GM18873 (cell line): Measurements from ENCODE around the gene FOXP1.

ENCODE experiments used
- ATAC-seq: cut with Tn5 transposase; IDR thresholded peaks from one replicate; pipeline ENCODE4 v1.9.1; 2021; ENCODE audit warnings: mild to moderate bottlenecking, moderate library complexity, moderate number of reproducible peaks; ENCODE audit not compliant: unreplicated experiment, low FRiP score

Gene FOXP1

DNA sequence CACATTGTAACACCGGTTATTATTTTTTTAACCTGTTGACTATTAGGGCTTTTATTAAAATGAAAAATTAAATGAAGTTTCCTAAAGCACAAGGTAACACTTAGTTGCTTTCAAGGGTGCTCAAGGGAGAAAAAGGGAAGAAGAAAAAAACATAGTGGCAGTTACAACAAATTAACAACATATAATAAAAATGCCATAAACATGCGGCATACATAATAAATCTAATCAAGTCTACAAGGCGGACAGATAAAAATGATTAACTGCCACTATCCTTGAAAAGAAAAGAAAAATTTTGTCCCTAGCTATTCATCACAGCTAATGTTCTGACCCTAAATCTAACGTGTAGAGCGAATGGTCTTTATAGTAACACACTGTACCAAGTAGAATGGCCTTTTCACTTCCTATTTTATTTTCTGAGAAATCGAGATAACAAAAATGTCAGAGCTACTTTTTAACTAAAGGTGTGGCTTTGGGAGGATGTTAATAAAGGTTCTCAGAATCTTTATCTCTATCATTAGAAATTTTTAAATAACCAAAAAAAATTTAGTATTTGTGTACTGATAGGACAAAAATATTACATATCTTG lies 194.9 kb downstream of the FOXP1 start:
- ATAC-seq = no peak

DNA sequence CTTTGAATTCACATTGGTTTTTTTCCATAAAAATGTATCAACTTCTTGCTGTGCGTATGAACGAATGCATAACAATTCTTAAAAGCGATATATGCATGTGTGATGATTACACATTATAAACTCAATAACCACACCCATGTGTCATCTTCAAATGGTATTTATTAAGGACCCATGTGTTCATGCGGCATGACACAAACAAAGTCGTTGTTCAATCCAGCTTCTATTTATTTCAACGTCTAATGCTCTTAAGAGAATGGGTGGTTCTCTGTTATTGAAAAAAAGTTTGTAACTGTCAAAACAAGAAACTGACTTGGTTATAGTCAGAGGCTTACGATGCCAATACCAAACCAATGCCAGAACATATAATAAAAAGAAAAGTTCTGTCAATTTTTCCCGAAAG lies 195.9 kb downstream of the FOXP1 start:
- no peak for ATAC-seq

DNA sequence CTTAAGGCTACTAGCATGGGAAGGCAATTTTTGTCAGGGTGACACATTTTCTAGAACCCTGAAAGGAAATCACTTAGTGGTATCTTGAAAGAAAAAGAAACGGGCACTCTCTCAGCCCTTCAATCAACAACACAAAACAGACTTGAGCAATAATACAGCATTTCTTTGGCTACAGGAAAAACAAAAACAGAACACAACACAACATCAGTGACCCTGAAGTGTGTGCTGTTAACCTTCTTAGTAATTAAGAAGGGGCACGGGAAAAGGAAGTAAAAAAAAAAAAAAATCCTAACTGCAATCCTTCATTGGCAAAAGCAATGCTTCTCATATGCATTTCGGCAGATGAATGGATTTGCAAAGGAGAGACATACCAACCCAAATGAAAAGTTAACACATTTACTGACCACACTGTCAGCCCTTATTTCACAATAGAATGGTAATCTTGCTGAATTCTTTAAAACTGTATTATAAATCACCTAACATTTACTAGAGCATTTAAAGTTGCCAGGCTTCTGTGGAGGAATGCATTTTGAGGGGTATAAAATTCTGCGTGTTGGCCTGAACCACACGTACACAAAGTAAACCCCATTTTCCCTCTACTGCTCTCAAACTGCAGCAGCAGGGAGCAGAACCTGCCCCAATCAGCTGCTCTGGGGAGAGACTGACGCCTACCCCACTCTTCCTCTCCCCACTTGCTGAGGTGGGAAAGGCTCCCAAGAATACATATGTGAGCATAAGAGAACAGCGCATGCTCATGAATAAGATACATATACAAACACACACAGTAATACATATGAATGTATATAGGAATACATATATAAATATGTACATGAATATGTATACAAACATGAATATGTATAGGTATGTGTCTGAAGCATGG lies 198.5 kb downstream of the FOXP1 start:
- no peak for ATAC-seq

DNA sequence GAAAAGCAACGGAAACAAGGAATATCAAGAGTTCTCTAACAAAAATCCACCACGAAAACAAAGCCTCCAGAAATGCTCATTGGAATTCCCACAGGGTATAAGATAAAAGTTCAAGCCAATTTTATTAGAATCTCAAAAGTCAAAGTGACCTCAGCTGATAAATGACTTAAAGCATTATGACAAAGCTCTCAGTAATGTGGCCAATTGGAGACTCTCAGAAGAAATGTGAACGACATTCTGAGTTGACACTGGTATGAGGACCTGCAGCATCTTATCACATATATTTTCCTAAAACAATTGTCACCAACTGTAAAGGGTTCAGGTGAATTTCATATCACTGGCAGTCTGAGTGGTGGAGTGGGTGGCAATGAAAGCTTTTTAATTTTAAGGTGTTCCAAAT lies 199.1 kb downstream of the FOXP1 start:
- ATAC-seq = no peak

DNA sequence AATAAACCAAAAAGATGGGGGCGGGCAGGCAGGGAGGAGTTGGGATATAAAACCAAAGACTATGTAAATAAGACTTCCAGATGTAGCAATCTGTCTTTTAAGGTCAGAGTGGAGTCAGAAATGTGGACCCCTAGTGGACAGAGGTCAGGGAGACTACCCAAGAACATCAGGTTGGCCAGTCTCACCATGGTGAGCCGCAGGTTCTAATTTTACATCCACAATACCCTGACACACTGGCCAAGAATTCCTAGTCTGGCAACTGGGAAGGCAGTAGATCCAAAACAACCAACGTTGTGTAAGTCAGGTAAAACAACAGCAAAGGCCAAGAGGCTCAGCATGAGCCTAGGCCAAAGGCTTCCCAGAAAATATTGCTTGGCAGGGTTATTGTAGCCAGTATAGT lies 203.4 kb downstream of the FOXP1 start:
- ATAC-seq = no peak

DNA sequence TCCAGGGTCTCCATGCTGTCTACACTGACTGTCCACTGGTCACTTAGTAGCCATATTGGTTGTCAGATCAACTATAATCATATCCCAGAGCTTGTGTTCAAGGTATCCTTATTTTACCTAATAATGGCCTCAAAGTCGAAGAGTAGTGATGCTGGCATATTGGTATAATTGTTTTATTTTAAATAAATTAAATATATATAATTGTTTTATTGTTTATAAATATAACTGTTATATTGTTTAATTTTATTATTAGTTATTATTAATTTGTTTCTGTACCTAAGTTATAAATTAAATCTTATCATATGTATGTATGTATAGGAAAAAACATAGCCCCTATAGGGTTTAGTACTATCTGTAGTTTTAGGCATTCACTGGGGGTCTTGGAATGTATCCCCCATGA lies 205.0 kb downstream of the FOXP1 start:
- no peak for ATAC-seq

DNA sequence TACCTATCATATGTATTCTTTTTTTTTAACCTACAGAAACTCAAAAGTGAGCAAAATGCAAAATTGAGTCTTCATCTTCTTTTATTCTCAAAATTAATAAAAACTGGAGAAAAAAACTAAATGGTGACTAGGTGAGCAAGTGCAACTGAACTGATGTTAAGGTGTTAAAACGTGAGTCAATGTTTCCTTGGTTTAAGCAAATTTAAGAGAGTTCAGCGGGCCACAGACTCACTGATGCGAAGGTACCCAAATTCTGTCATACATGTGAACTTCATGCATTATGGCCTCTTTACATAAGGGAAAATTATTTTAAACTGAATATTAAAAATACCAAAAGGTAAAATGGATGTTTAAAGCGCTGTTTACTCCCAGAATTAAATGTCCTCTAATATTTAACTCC lies 206.6 kb downstream of the FOXP1 start:
- no peak for ATAC-seq

DNA sequence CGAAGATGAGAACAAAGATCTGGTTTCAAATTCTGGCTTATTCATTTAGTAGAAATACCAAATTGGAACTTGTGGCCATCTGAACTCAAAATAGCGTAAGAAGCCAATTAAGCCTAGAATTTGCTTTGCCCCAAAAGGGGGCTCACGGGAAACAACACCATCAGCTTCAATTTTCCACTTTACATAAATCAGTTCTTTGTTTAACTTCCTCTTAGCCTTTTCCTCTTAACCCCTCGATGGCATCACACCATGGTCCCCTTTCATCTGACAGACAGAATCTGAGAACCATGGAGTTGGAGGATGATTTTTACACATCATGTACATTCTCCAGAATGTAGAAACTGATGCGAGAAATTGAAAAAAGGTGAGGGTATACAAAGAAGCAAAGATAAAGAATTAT lies 207.0 kb downstream of the FOXP1 start:
- no peak for ATAC-seq

DNA sequence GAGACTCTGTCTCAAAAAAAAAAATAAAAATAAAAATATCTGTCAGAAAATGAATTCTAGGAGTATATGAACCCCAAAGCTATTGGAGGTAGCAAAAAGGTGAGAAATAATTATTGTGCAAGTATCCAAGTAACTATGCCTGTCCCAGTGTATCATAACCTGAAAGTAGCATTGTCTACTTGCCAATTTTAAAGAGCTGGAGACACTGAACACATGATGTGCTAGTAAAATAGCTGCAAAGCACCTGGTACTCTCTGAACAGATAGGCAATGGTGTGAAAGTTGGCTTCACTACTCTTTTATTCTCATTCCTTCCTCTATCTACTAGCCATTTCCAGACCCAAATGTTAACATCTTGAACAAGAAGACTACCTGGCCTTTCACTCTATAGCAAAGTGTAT lies 208.9 kb downstream of the FOXP1 start:
- no peak for ATAC-seq

DNA sequence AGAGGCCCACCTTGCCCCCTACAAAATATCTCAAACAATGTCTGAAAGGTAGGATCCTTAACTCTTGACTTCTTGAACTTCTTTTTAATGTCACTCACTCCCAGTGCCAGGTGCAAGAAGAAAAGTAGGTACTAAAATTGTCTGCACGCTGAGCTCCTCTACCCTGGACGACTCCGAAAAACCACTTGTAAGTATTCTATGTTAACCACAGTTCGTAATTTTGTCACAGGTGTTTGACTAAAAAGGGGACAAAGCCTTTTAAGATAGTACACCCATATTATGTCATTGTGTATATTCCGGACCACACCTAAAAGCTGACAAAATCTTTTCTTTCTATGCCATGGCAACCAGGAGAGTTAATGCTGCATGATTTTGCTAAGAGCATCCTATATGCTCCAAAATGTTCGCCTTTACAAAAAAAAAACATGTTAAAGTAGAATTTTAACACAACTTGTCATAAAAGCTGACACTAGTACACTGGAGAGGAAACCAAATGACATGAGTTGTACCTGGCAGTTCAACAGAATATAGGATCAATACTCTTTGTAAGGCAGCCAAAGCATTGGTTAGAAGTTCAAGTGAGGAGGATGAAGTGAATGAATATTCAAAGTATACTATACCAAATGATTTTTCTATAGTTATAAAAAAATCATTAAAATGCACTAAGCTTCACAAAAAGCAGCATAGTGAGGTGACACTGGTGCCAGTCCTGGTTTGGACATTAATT lies 210.5 kb downstream of the FOXP1 start:
- ATAC-seq = no peak

DNA sequence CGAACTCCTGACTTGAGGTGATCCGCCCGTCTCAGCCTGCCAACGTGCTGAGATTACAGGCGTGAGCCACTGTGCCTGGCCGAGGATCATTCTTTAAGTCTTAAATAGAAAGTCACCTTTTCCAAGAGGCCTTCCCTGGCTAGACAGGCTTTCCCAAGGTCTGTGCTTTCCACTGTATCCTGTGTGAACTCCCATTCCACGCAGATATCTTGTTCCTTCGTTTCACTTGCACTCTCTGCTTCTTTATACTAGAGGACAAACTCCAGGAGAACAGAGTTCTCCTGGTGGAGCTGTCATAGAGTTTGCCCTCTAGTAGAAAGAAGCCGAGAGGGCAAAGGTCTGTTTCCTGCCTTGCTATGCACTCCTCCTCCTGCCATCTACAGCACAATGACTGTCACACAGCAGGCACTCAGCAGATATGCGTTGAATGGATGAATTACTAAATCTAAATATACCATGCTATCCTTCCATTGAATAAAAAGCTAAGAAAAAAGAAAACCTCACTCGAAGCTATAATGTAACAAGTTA lies 211.2 kb downstream of the FOXP1 start:
- no peak for ATAC-seq

DNA sequence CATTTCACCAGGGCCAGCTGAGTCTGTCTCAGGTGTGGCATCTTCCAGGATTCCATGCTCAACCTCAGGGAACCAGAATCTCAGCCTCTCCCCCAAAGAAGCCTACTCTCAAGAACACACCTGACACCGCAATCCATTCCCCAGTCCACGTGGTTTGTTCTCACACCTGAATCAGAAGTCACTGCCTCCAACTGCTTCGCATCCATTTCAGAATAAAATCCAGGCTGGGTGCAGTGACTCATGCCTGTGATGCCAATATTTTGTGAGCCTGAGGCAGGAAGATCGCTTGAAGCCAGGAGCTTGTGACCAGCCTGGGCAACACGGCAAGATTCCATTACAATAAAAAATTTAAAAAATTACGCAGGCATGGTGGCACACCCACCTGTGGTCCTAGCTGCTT lies 212.2 kb downstream of the FOXP1 start:
- no peak for ATAC-seq

DNA sequence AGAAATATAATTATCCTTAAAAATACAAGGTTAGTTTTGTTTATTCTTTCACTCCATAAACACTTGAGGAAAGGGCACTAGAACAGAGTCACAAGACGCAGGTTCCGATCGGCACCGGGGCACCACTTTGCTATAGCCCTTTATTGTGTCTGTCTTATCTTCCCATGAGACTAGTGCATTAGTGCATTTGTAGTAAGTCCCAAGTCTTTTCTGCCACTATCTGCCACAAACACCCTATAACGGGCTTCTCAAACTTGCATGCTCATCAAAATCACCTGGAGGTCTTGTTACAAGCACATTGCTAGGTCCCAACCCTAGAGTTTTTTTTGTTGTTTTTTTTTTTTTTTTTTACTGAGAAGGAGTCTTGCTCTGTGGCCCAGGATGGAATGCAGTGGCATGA lies 213.1 kb downstream of the FOXP1 start:
- ATAC-seq = no peak

DNA sequence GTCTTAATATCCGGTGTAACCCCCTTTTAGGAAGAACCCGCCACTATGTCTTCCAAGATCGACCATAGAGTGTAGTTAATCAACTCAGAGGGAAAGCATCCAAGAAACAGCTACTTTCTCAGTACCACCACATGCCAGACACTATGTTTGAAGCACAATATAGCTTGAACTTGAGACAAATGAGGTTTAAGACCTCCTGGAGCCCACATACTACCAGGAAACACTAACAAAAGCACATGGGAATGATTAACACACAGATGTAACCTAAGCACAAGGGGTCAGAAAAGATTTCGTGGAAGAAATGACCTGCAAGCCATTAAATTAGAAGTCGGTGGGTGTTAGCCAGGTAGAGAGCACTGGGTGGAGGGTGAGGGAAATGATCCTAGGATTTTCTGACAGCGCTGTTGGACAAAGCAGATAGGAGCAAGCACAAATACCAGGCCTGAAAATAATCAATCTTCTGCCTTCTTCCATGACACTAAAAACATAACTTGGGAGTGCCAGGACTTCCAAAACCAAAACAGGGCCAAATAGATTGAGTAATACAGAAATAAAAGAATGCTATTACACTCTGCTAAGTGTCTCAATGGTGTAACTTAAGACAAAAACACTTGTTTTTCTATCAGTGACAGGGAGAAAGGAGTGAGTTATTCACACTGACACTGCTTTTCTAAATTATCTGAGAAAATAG lies 213.7 kb downstream of the FOXP1 start:
- no peak for ATAC-seq

DNA sequence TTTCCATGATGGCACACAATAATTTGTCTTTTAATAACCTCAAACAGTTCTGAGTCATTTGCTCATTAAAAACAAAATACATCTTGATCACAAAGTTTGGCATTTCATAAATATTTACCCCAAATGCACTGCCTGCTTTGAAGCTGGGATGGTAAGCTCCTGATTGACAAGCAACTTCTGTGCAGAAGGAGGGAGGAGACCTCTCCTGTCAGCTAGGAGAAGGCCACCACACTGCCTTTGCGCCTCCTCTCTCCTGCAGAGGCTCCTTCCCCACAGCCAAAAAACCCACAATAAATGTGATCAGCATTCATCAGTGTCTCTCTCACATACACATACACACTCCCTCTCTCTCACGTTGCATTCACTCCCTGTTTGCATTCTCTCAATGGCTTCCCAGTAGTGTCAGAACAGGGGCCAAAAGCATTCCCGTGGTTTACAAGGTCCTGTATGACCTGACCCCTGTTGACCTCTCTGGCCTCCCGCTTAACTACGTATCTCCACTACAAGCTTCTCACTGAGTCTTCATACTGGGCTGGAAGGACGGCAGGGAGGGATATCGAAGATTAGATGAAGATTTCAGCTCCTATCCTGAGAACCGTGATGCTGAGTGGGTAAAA lies 216.4 kb downstream of the FOXP1 start:
- ATAC-seq = no peak

DNA sequence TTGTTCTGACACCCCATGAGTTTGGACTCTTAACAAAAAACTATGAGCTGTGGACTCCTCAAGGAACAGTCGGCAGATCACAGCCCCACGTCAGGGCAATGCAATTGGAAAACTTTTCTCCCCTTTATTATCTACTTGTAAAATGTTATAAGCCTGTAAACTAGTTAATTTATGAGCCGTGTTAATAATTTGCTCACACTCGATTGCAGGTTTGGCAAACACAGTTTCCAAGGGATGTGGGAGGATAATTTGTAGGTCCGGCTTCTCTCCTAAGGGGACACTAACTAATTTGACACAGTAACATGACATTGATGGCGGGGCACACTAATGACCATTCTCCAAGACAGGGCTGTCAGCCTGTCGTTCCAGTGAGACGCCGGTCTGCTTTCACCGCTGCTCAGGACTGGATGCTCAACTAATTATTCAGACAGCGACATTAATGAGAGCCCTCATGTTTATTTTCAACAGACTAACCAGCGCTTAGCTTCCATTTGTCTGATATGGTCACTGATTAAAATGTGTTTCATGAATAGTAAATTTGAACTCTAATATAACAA lies 222.1 kb downstream of the FOXP1 start:
- no peak for ATAC-seq

DNA sequence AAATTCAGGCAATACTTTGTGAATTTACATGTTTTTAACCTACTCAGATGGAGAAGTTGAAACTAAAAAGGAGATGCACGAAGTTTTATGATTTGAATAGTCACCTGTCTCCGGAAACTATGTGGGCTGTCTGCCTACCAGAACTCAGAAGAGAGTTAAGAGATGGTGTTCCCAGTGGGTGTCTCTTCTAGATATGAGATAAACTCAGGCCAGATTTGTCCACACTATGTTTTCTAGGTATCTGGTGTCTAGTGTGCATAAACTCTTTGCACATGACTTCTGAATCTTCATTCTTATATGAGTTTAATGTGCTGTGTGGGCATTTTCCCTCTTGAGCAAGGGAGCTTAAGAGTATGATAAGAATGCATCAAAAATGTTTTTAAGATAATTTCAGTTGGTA lies 222.8 kb downstream of the FOXP1 start:
- ATAC-seq = peak; percentile 80

DNA sequence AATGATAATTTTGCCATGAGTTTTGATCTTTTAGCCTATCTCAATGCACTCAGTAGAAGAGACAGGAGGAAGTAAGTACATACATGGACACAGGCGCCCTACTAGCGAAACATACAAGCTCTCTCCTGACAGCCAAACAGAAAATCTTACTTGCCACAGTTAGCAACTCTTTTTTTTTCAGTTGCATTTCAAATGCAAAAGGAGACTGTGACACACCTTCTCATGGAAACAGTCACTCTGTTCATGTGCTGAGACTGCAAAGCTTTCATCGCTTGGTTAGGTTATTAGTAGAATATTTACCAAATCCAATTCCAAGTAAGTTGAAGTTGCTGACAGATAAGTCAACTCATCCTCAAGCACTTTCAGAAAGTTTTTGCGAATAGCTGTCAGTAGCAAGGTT lies 223.3 kb downstream of the FOXP1 start:
- ATAC-seq = peak; percentile 29

DNA sequence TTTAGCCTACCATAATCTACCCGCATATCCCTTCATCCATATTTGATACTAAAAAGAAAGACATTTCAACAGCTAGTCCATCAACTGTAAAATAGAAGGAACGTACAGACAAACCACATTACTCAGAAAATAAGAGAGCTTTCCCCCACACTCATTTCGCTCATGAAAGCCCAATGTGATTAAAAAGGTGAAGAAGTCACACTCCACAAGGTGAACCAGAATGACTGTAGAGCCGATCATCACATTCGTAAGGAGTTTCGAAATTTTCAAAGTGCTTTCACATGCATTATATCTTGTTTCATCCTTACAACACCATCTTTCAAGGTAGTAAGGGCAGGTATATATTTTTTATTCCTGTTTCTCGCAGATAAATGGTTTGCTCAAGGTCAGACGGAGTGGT lies 225.3 kb downstream of the FOXP1 start:
- peak; percentile 45 for ATAC-seq

DNA sequence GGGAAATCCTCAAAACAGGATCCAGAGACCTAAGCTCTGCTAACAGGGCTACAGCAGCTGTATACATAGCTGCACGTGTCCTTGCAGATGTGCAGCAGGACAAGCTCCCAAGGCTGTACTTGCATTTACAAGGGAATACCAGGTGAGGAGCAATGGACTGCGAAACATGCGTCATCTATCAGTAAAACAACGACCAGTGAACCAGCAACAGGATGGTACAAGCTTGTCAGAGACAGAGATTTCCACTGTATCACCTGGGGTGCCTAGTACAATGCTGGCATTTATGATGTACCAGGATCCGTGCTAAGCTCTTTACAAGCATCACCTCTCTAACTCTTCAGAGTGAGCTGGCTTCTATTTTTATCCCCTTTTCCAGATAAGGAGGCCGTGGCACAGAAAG lies 227.3 kb downstream of the FOXP1 start:
- ATAC-seq = no peak
